Upper lobe of left lung (tissue), 4 donors: Measurements from ENCODE around the gene AGAP9.
"Not testable (repeated sequence)": the region's sequence is repeated elsewhere in the genome, so short reads cannot be mapped to it uniquely, and the experiment has no call there.

Experiments
- EP300 ChIP-seq, 4 donors: sonication (generic); formaldehyde crosslinking; IDR thresholded peaks; one replicate each; pipeline ENCODE4 v1.5.1; 2017; ENCODE audit warnings: antibody characterized with exemption in 4 of 4, control low read depth in 2 of 4
- POLR2A ChIP-seq, 4 donors: fragments of 450-650 bp; IDR thresholded peaks; one replicate each; pipeline ENCODE4 v1.5.1; 2016 to 2017; ENCODE audit warnings: antibody characterized with exemption in 4 of 4, mild to moderate bottlenecking in 2 of 4
- TF ChIP-seq, protein P1 (sequence below), 6 experiments: fragments of 450-650 bp in 4 of 6; fragments of 200-600 bp in 2 of 6; sonication (generic) in 2 of 6; IDR thresholded peaks; one replicate each; pipeline ENCODE4 v1.5.1; 2016 to 2019; ENCODE audit warnings: antibody characterized with exemption in 6 of 6

DNA sequence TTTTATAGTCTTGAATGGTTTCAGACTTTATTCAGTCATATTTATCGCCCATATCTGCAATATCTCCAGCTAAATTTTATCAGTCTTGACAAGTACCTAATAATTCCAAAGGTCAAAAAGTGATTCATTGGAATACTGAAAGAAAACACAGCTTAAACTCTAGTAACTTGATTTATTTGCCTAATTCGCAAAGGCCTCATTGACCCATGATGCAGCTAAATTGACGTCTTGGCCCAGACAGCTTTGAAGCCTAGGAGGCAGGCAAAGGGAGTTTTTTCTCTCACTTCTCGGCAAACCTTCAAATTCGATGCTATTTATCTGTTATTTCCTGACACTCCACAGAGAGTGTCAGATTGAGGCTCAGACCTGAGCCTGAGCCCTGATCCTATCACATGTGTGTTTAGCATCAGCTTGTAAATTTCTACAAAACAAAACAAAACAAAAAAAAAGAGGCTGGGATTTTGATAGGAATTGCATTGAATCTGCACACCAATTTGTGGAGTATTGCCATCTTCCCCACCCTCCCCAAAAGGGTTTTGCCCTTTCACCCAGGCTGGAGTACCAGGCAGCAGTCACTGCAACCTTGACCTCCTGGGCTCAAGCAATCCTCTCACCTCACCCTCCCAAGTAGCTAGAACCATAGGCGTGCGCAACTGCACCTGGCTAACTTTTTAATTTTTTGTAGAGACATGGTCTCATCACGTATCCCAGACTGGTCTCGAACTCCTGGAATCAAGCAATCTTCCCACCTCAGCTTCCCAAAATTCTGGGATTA is 47.9 kb upstream of the AGAP9 start:
- TF ChIP-seq, protein P1, sequence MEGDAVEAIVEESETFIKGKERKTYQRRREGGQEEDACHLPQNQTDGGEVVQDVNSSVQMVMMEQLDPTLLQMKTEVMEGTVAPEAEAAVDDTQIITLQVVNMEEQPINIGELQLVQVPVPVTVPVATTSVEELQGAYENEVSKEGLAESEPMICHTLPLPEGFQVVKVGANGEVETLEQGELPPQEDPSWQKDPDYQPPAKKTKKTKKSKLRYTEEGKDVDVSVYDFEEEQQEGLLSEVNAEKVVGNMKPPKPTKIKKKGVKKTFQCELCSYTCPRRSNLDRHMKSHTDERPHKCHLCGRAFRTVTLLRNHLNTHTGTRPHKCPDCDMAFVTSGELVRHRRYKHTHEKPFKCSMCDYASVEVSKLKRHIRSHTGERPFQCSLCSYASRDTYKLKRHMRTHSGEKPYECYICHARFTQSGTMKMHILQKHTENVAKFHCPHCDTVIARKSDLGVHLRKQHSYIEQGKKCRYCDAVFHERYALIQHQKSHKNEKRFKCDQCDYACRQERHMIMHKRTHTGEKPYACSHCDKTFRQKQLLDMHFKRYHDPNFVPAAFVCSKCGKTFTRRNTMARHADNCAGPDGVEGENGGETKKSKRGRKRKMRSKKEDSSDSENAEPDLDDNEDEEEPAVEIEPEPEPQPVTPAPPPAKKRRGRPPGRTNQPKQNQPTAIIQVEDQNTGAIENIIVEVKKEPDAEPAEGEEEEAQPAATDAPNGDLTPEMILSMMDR (IDR thresholded peaks at IDR 0.05): not testable (repeated sequence)
- TF ChIP-seq POLR2A, EP300 (IDR thresholded peaks at IDR 0.05): not testable (repeated sequence)
